GM23338 (cell line): ENCODE results near the gene SPATA33. TPM values are rescaled to one million over a fixed set of nuclear protein-coding genes. Genes with fewer than 3 reads are reported as not detected.

ENCODE experiments used
- ATAC-seq: fragments of 200-7000 bp; cut with Tn5 transposase; 3 replicates; pipeline ENCODE4 v1.9.1; 2020
- DNase-seq: peaks from one replicate; pipeline ENCODE4 v3.0.0-alpha.2; 2015; ENCODE audit warnings: low spot score
- H2AFZ ChIP-seq: fragments of 200-600 bp; sonication (generic); 2 replicates; pipeline ENCODE4 v1.8.0; 2016; ENCODE audit warnings: antibody characterized with exemption, mild to moderate bottlenecking, moderate library complexity
- H3F3A ChIP-seq: fragments of 200-600 bp; sonication (generic); replicated peaks from 2 replicates; pipeline ENCODE4 v1.8.0; 2017; ENCODE audit warnings: antibody characterized with exemption, mixed run types, low read depth
- H3K27ac ChIP-seq: fragments of 200-600 bp; sonication (generic); 2 replicates; pipeline ENCODE4 v1.6.1; 2016; ENCODE audit warnings: low read depth
- H3K27me3 ChIP-seq: fragments of 200-600 bp; sonication (generic); 2 replicates; pipeline ENCODE4 v1.8.0; 2016; ENCODE audit warnings: mild to moderate bottlenecking, mixed run types, moderate library complexity; ENCODE audit not compliant: insufficient read depth
- H3K36me3 ChIP-seq: fragments of 200-600 bp; sonication (generic); 2 replicates; pipeline ENCODE4 v1.8.0; 2016; ENCODE audit warnings: mild to moderate bottlenecking; ENCODE audit not compliant: insufficient read depth
- H3K4me1 ChIP-seq: fragments of 200-600 bp; sonication (generic); 2 replicates; pipeline ENCODE4 v1.8.0; 2016; ENCODE audit warnings: mild to moderate bottlenecking, moderate library complexity; ENCODE audit not compliant: insufficient read depth
- H3K4me2 ChIP-seq: fragments of 200-600 bp; sonication (generic); 2 replicates; pipeline ENCODE4 v1.7.1; 2017; ENCODE audit warnings: mixed run types
- H3K4me3 ChIP-seq: fragments of 200-600 bp; sonication (generic); 2 replicates; pipeline ENCODE4 v1.6.1; 2016; ENCODE audit warnings: mixed run types
- H3K79me2 ChIP-seq: fragments of 200-600 bp; sonication (generic); replicated peaks from 2 replicates; pipeline ENCODE4 v1.8.0; 2017; ENCODE audit warnings: mild to moderate bottlenecking; ENCODE audit not compliant: insufficient read depth
- H3K9me2 ChIP-seq: fragments of 200-600 bp; sonication (generic); 2 replicates; pipeline ENCODE4 v1.8.0; 2017; ENCODE audit not compliant: insufficient read depth
- H4K20me1 ChIP-seq: fragments of 200-600 bp; sonication (generic); replicated peaks from 2 replicates; pipeline ENCODE4 v1.8.0; 2017; ENCODE audit warnings: mild to moderate bottlenecking; ENCODE audit not compliant: insufficient read depth
- H3K27ac Mint-ChIP-seq: 2 replicates; pipeline ENCODE4 v1.8.0; 2020; ENCODE audit warnings: inconsistent platforms, mild to moderate bottlenecking, moderate library complexity, mixed read lengths
- H3K27me3 Mint-ChIP-seq: 3 replicates; pipeline ENCODE4 v1.8.0; 2022; ENCODE audit warnings: low read depth, mild to moderate bottlenecking, moderate library complexity, mixed read lengths, inconsistent platforms; ENCODE audit not compliant: insufficient read depth, poor library complexity
- H3K36me3 Mint-ChIP-seq: 3 replicates; pipeline ENCODE4 v1.8.0; 2021; ENCODE audit warnings: low read depth, mild to moderate bottlenecking, inconsistent platforms, moderate library complexity, mixed read lengths
- H3K4me1 Mint-ChIP-seq: 3 replicates; pipeline ENCODE4 v1.8.0; 2020; ENCODE audit warnings: mild to moderate bottlenecking, inconsistent platforms, mixed read lengths
- H3K4me3 Mint-ChIP-seq: 3 replicates; pipeline ENCODE4 v1.8.0; 2021; ENCODE audit warnings: moderate library complexity, mild to moderate bottlenecking, inconsistent platforms, mixed read lengths
- H3K9me3 Mint-ChIP-seq: 3 replicates; pipeline ENCODE4 v1.8.0; 2020; ENCODE audit warnings: moderate library complexity, mild to moderate bottlenecking, inconsistent platforms, mixed read lengths
- CREB1 ChIP-seq: fragments of 250-450 bp; sonication (Bioruptor Pico); IDR thresholded peaks from 2 replicates; pipeline ENCODE4 v1.5.0; 2020; ENCODE audit warnings: low read depth, mild to moderate bottlenecking, moderate library complexity
- EZH2 ChIP-seq: fragments of 200-600 bp; sonication (generic); IDR thresholded peaks from one replicate; pipeline ENCODE4 v1.8.0; 2017; ENCODE audit warnings: antibody characterized with exemption, mild to moderate bottlenecking, low read depth; ENCODE audit not compliant: unreplicated experiment
- EZH2phosphoT487 ChIP-seq: fragments of 200-600 bp; sonication (generic); IDR thresholded peaks from one replicate; pipeline ENCODE4 v1.8.1; 2018; ENCODE audit warnings: antibody characterized with exemption; ENCODE audit not compliant: unreplicated experiment
- JUNB ChIP-seq: IDR thresholded peaks from one replicate; pipeline ENCODE4 v1.6.1; 2016; ENCODE audit warnings: antibody characterized with exemption; ENCODE audit not compliant: unreplicated experiment
- NANOG ChIP-seq: IDR thresholded peaks from 2 replicates; pipeline ENCODE4 v1.6.1; 2016; ENCODE audit warnings: antibody characterized with exemption, borderline replicate concordance
- POLR2AphosphoS5 ChIP-seq: IDR thresholded peaks from 2 replicates; pipeline ENCODE4 v1.6.1; 2016; ENCODE audit warnings: antibody characterized with exemption, low read depth
- STAT1 ChIP-seq: IDR thresholded peaks from one replicate; pipeline ENCODE4 v1.6.1; 2016; ENCODE audit warnings: antibody characterized with exemption; ENCODE audit not compliant: unreplicated experiment
- ZNF114 ChIP-seq: fragments of 250-450 bp; sonication (Bioruptor Pico); IDR thresholded peaks from 2 replicates; pipeline ENCODE4 v1.5.0; 2020; ENCODE audit warnings: mild to moderate bottlenecking, moderate library complexity
- ZNF331 ChIP-seq: fragments of 250-450 bp; sonication (Bioruptor Pico); IDR thresholded peaks from 2 replicates; pipeline ENCODE4 v1.5.0; 2020; ENCODE audit warnings: low read depth, mild to moderate bottlenecking, moderate library complexity
- polyA plus RNA-seq: library from polyadenylated mRNA; unstranded; fragments of >200 nt; fragmentation: Nextera tagmentation; extraction: Ambion mirVana; gene quantifications from 2 replicates; pipeline ENCODE4 v1.2.1, GENCODE V29; 2016
- total RNA-seq: library from RNA; depleted of rRNA; stranded (reverse); fragments of >200 nt; shearing (Covaris generic); gene quantifications from 2 replicates; pipeline ENCODE4 v1.2.3, GENCODE V29; 2014
- TF ChIP-seq, protein P1 (sequence below): IDR thresholded peaks from 2 replicates; pipeline ENCODE4 v1.6.1; 2016; ENCODE audit warnings: antibody characterized with exemption
- TF ChIP-seq, protein P2 (sequence below): IDR thresholded peaks from one replicate; pipeline ENCODE4 v1.6.1; 2018; ENCODE audit warnings: antibody characterized with exemption; ENCODE audit not compliant: unreplicated experiment
- TF ChIP-seq, protein P3 (sequence below), 2 experiments: fragments of 200-600 bp in 1 of 2; sonication (generic) in 1 of 2; conservative IDR thresholded peaks; 2 replicates each; pipeline versions ENCODE4 v1.5.1 to v1.6.1; 2016 to 2017; ENCODE audit warnings: antibody characterized with exemption in 2 of 2, low read depth in 2 of 2, mild to moderate bottlenecking in 2 of 2, moderate library complexity in 1 of 2

Gene SPATA33
- total and polyA plus RNA-seq, 2 experiments from 2014 or later: 5.8 to 17.4 TPM

DNA sequence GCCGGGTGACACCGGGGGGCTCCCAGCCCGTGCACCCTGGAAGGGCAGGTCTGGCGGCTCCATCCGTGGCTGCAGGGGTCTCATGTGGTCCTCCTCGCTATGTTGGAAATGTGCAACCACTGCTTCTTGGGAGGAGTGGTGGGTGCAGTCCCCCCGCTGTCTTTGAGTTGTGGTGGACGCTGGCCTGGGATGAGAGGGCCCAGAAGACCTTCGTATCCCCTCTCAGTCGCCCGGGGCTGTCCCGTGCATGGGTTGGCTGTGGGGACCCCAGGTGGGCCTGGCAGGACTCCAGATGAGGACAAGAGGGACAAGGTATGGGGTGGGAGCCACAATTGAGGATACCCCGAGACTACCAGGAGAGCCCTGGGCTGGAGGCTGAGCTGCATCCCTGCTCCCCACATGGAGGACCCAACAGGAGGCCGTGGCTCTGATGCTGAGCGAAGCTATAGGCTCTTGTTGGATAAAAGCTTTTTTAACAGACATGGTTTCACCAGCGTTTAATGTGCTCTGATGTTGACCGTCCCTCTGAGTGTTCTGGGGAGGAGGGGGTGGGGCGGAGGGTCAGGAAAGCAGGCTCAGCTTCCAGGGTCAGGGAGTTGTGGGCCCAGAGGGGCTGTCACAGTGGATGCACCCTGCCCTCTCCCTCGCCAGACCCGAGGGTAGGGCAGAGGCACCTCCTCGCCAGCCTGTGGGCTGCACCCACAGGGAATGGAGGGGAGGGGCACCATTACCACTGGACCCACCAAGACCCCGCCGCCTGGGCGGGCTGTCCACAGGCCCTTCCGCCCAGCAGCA, 38.4 kb downstream of the SPATA33 start (continued):
- TF ChIP-seq, protein P1, sequence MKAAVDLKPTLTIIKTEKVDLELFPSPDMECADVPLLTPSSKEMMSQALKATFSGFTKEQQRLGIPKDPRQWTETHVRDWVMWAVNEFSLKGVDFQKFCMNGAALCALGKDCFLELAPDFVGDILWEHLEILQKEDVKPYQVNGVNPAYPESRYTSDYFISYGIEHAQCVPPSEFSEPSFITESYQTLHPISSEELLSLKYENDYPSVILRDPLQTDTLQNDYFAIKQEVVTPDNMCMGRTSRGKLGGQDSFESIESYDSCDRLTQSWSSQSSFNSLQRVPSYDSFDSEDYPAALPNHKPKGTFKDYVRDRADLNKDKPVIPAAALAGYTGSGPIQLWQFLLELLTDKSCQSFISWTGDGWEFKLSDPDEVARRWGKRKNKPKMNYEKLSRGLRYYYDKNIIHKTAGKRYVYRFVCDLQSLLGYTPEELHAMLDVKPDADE: no peak
- TF ChIP-seq EZH2phosphoT487: no peak
- TF ChIP-seq, protein P2, sequence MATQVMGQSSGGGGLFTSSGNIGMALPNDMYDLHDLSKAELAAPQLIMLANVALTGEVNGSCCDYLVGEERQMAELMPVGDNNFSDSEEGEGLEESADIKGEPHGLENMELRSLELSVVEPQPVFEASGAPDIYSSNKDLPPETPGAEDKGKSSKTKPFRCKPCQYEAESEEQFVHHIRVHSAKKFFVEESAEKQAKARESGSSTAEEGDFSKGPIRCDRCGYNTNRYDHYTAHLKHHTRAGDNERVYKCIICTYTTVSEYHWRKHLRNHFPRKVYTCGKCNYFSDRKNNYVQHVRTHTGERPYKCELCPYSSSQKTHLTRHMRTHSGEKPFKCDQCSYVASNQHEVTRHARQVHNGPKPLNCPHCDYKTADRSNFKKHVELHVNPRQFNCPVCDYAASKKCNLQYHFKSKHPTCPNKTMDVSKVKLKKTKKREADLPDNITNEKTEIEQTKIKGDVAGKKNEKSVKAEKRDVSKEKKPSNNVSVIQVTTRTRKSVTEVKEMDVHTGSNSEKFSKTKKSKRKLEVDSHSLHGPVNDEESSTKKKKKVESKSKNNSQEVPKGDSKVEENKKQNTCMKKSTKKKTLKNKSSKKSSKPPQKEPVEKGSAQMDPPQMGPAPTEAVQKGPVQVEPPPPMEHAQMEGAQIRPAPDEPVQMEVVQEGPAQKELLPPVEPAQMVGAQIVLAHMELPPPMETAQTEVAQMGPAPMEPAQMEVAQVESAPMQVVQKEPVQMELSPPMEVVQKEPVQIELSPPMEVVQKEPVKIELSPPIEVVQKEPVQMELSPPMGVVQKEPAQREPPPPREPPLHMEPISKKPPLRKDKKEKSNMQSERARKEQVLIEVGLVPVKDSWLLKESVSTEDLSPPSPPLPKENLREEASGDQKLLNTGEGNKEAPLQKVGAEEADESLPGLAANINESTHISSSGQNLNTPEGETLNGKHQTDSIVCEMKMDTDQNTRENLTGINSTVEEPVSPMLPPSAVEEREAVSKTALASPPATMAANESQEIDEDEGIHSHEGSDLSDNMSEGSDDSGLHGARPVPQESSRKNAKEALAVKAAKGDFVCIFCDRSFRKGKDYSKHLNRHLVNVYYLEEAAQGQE: no peak

DNA sequence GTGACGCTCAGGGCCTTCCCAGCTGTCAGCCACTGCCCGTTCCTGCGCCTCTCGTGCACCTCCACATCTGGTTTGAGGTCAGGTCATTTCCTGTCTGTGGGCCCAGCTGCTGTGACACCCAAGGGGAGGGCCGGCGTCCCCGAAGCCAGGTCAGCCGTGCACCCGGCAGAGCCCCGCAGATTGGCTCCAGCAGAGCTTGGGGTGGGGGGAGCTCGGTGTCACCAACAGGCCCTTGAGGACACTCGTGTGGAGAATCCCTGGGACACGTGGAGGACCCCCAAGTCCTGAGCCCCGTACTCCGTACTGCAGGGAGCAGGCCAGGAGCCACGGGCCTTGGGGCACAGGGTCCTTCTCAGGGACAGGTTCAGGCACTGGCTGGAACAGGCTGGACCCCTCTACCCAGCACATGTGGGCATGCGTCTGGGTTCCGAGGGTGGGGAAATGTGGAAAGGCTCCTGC, 39.1 kb downstream of the SPATA33 start:
- peaks cover 15% of the 10 kb centered on the region; the same call in 1 of the 2 replicates for H3F3A ChIP-seq
- 0 out of 2 replicates have a peak, but pooled peaks cover 2% of the 10 kb centered on the region for H3K36me3 ChIP-seq
- H3K9me2 ChIP-seq: no peaks in the 10 kb centered on the region
- no peak overlapping the region for H3K27ac ChIP-seq
- H4K20me1 ChIP-seq: peaks cover 4% of the 10 kb centered on the region
- no peak overlapping the region for H3K27ac Mint-ChIP-seq
- H3K79me2 ChIP-seq: no peaks in the 10 kb centered on the region
- no peak overlapping the region for H2AFZ ChIP-seq
- no peak overlapping the region for H3K4me3 Mint-ChIP-seq
- H3K4me3 ChIP-seq: no peak overlapping the region
- peaks cover 19% of the 10 kb centered on the region for H3K27me3 Mint-ChIP-seq
- DNase-seq (no peak), ATAC-seq (no peak)
- no peaks in the 10 kb centered on the region for H3K27me3 ChIP-seq
- peaks cover 7% of the 10 kb centered on the region; the same call in 1 of the 2 replicates for H3K4me1 ChIP-seq
- H3K4me1 Mint-ChIP-seq: peaks cover 3% of the 10 kb centered on the region; the same call in 1 of the 3 replicates
- no peak overlapping the region for H3K4me2 ChIP-seq
- H3K9me3 Mint-ChIP-seq: no peaks in the 10 kb centered on the region
- peaks cover 33% of the 10 kb centered on the region for H3K36me3 Mint-ChIP-seq
- no peak for TF ChIP-seq CREB1 (CRISPR knock-in tag)
- TF ChIP-seq, protein P3, sequence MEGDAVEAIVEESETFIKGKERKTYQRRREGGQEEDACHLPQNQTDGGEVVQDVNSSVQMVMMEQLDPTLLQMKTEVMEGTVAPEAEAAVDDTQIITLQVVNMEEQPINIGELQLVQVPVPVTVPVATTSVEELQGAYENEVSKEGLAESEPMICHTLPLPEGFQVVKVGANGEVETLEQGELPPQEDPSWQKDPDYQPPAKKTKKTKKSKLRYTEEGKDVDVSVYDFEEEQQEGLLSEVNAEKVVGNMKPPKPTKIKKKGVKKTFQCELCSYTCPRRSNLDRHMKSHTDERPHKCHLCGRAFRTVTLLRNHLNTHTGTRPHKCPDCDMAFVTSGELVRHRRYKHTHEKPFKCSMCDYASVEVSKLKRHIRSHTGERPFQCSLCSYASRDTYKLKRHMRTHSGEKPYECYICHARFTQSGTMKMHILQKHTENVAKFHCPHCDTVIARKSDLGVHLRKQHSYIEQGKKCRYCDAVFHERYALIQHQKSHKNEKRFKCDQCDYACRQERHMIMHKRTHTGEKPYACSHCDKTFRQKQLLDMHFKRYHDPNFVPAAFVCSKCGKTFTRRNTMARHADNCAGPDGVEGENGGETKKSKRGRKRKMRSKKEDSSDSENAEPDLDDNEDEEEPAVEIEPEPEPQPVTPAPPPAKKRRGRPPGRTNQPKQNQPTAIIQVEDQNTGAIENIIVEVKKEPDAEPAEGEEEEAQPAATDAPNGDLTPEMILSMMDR (conservative IDR thresholded peaks at IDR 0.05; ENCODE audit: low read depth in 2 of 2): no peak
- TF ChIP-seq, protein P2: no peak
- no peak for TF ChIP-seq POLR2AphosphoS5
- no peak for TF ChIP-seq ZNF331 (CRISPR knock-in tag)
- TF ChIP-seq JUNB: no peak
- TF ChIP-seq EZH2phosphoT487: no peak
- TF ChIP-seq NANOG: no peak
- TF ChIP-seq ZNF114 (CRISPR knock-in tag): no peak
- no peak for TF ChIP-seq EZH2
- TF ChIP-seq, protein P1: no peak
- no peak for TF ChIP-seq STAT1
